Fibroblast of lung (primary cell): ENCODE results near the gene PUS3.

ENCODE experiments used
- CTCF ChIP-seq, 2 donors: IDR thresholded peaks in 1 of 2; conservative IDR thresholded peaks in 1 of 2; 1 replicate in 1 of 2; 2 replicates in 1 of 2; pipeline ENCODE4 v1.5.1; 2011 to 2012; ENCODE audit warnings: low read length in 2 of 2, control low read depth in 1 of 2, inconsistent platforms in 1 of 2, low read depth in 1 of 2, mild to moderate bottlenecking in 1 of 2
- EZH2 ChIP-seq: IDR thresholded peaks from 2 replicates; pipeline ENCODE4 v1.5.1; 2012; ENCODE audit warnings: low read length, control low read depth, mild to moderate bottlenecking; ENCODE audit errors: missing control alignments

DNA sequence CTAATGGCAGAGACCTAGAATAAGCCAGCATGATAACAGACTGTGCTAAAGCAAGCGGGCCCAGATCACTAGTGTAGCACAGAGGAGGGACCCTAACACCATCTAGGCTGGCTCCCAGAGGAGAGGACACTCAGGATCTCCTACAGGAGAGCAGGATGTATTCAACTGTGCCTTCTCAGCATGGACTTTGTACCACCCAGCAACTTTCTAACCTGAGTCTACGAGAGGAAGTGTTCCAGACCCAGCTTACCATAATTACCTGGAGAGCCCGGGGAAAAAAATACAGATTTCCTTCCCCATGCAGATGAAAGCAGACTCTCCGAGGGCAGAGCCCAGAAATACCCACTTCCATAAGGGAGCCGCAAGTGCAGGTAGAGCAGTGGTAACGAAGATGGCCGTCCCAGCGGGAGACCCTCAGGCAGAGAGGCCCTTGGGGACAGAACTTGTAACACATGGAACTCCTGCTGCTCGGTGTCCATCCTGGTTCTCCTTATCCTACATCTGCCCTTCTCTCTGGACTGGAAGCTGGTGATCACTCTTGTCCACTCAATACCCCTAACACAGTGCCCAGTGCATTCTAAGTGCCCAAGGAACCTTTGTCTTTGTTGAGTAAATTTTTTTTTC, 21.5 kb upstream of the PUS3 start:
- TF ChIP-seq CTCF (conservative IDR thresholded peaks at IDR 0.05 in 1 of 2, IDR thresholded peaks at IDR 0.05 in 1 of 2; ENCODE audit: low read depth in 1 of 2, low read length in 2 of 2) (no peak), EZH2 (no peak)
